A204.1 (cell line): ENCODE measurements around the gene RPS21.

Experiments used
- FAIRE-seq: peaks from 2 replicates; lab custom pipeline; 2012; peaks lifted over from hg19 to GRCh38; lab: Jason Lieb, UNC

RPS21 gene

DNA sequence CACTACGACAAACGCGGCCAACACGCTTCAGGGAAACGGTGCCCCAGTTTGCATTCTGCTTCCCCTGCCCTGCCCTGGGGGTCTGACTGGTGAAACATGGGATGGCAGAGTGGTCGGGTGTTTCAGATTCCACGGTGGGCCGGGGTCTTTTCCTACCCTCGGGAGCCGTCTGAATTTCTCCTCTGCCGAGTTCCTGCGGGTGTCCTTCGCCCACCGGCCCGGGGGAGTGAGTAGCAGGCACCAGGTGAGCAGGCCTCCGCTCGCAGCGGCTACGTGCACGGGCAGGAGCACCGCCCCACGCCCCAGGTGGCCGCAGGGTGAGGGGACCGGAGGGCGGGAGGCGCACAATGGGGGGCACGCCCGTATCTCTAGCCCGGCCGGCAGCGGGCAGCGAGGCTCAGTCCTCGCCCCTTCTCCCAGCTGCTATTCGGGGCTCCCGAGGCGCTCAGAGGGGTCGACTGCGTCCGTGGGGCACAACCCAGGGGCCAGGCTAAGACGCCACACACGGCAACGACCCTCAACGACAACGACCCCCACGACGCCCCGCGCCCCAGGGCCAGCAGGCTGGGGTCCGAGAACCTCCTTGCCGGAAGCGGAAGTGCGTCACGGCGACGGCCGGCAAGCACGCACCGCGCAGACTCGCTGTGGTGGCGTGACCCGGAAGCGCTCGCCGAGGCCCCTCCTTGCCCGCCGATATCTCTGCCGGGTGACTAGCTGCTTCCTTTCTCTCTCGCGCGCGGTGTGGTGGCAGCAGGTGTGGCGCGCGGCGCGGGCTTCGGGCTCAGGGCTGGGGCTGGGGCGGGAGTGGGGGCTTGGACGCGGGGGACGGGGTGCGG, at the start of gene RPS21:
RPS21 (plus strand) TSS at position 721 of the 836 bp plus-strand sequence. CDS start 236 bp downstream, outside the sequence.
- FAIRE-seq: no peak

GRCh38 chr20:62337558-62338293, 49.2 kb upstream of the RPS21 start:
- no peak for FAIRE-seq

DNA sequence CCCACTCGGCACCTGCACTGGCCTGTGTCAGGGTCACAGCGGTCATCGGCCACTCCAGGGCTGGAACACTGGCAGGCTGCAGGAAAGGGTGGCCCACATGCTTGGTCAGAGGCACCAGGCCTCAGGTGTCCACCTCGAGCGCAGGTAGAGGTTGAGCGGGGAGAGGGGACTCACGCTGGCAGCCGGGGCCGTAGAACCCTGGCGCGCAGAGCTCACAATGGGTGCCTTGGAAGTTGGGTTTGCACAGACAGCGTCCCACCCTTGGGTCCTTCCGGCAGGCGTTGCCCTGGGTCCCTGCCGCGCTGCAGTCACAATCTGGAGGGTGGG, 48.6 kb upstream of the RPS21 start:
- no peak for FAIRE-seq

DNA sequence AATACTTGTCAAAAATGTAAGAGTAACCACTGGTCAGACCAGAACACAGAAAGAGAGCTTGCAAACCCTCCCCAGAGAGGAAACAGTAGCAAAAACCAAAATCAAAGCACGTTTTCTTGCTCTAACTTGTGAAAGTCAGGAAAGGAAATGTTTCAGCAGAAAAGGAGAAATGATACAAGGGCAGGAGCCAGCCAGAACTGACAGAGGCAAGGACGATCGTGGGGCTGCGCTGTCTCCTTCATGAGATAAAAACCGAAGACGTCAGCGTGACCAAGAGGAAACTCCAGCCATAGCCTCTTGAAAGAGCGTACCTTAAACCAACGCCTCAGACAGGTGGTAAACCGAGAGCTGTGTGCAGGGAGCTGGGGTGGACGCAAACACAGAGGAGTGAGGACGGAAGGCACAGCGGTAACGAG, 47.2 kb upstream of the RPS21 start:
- no peak for FAIRE-seq

DNA sequence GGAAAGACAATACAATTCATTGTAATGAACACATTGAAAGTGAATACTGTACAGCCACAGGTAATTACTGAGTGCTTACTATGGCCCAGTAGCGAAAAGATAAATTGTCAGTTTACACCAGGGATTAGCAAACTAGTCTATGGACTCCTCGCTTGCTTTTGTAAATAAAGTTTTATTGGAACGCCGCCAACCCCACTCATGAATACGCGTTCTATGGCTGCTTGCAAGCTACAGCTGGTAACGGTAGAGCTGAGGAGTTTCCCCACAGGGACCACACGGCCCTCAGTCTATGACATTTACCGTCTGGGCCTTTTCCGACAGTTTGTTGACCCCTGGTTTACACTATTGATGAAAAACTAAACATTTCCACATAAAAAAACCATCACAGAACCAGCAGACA, 44.0 kb upstream of the RPS21 start:
- no peak for FAIRE-seq

- no peak for FAIRE-seq
Observed at GRCh38 chr20:62344092-62344491, 42.8 kb upstream of the RPS21 start.

GRCh38 chr20:62344782-62345181, 42.1 kb upstream of the RPS21 start:
- no peak for FAIRE-seq

DNA sequence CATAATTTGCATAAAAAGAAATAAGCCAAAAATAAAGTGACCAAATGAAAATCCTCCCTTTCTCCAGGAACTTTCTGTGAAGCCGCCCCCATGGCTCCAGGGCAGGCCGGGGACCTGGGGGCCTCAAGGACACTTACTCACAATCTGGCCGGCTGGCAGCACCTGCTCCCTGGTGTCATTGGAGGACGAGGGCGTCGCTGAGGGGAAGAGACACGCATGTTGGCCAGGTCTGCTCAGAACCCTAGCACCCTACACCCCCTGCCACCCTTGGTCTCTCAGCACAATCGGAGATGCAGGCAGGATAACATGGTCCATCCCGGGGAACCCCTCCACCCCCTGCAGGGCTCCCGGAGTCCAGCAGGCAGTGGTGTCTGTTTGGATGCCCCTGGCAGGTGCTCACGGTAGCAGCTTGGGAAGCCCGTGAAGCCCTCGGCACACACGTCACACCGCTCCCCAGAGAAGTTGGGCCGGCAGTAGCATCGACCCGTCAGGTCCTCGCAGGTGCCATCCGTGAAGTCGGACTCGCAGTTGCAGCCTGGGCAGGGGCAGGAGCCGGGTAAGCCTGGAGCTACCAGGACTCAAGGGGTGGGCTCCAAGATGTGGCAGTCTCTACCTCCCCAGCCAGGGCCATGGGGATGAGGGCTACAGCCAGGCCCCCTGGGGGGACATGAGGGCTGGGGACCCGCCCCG, 41.1 kb upstream of the RPS21 start:
- FAIRE-seq: no peak

DNA sequence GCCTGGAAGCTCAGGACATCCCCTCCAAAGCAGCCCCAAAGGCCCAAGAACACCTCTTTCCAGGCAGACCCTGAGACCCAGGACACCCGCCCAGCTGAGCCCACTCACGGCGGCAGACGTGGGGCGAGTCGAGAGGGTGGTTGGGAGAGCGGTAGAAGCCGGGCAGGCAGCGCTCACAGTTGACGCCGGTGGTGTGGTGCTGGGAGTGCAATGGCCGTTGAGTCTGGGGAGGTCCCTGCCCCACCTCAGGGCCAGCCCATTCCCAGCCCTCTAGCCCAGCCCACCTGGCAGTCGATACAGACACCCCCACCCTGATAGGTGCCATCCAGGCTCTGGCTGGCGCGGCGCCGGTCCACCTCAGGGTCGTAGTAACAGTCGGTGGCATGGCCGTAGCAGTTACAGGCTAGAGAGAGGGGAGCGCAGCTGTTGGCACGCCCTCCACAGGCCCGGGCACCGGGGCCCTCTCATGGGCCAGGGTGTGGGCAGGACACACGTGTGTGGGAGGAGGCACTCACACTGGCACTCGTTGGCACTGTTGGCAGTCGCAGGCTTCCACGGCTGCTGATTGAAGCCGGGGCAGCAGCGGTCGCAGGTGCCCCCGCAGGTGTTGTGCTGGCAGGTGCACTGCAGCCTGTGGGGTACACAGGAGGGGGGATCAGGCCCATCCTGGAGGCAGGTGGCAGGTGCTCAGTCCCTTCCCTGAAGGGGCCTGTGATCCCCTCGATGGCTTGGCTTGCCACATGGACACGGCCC, 40.3 kb upstream of the RPS21 start:
- FAIRE-seq: no peak

- FAIRE-seq: no peak
Observed at GRCh38 chr20:62347151-62347404, 39.8 kb upstream of the RPS21 start.

DNA sequence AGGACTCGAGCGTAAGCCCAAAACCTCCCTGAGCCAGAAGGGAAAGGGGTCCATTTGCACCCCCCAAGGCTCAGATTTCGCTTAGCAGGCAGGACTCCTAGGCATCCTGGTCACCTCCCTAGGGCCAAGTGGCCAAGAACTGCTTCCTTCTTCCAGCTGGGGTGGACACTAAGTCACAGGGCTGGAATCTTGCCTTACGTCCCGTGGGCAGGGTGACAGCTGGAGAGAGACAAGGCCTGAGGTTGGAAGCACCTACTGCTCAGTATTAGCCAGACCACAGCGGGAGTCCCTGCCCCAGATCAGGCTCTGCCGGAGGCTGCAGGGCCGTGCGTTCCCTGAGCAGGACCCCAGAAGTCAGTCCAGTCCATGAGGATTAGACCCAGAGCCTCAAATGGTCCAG, 39.5 kb upstream of the RPS21 start:
- no peak for FAIRE-seq

- no peak for FAIRE-seq
Observed at GRCh38 chr20:62348604-62349003, 38.3 kb upstream of the RPS21 start.

- no peak for FAIRE-seq
Observed at GRCh38 chr20:62349556-62350097, 37.3 kb upstream of the RPS21 start.

GRCh38 chr20:62350098-62350628, 36.7 kb upstream of the RPS21 start:
- FAIRE-seq: no peak

- FAIRE-seq: no peak
Observed at GRCh38 chr20:62350629-62351422, 36.1 kb upstream of the RPS21 start.

GRCh38 chr20:62351469-62352401, 35.2 kb upstream of the RPS21 start:
- no peak for FAIRE-seq

- no peak for FAIRE-seq
Observed at GRCh38 chr20:62352402-62353288, 34.3 kb upstream of the RPS21 start.

- FAIRE-seq: no peak
Observed at GRCh38 chr20:62353289-62354030, 33.4 kb upstream of the RPS21 start.
